Gastrocnemius medialis (tissue), 4 donors: ENCODE data around the gene PERM1.

ENCODE experiments used
- CTCF ChIP-seq, 5 experiments: fragments of 450-650 bp in 3 of 5; fragments of 200-600 bp in 2 of 5; sonication (generic) in 2 of 5; IDR thresholded peaks in 4 of 5; conservative IDR thresholded peaks in 1 of 5; 1 replicate in 4 of 5; 2 replicates in 1 of 5; pipeline ENCODE4 v1.5.1; 2016 to 2019; ENCODE audit warnings: antibody characterized with exemption in 5 of 5, mild to moderate bottlenecking in 3 of 5, moderate library complexity in 3 of 5
- POLR2A ChIP-seq, 2 donors: fragments of 450-650 bp; IDR thresholded peaks; one replicate each; pipeline ENCODE4 v1.6.1; 2017; ENCODE audit warnings: antibody characterized with exemption in 2 of 2, mild to moderate bottlenecking in 2 of 2, moderate library complexity in 2 of 2

GRCh38 chr1:928825-929661 is 52.9 kb downstream of the PERM1 start:
- TF ChIP-seq POLR2A (IDR thresholded peaks at IDR 0.05) (no peak), CTCF (IDR thresholded peaks at IDR 0.05 in 4 of 5, conservative IDR thresholded peaks at IDR 0.05 in 1 of 5) (no peak)
